WTC11 (cell line): ENCODE data around the gene SIN3B.

Source experiments
- ATF1 ChIP-seq: sonication (generic); formaldehyde crosslinking; IDR thresholded peaks from 2 replicates; pipeline ENCODE4 v1.8.1; 2023; ENCODE audit warnings: mild to moderate bottlenecking, moderate library complexity, missing genetic modification reagents
- CREB1 ChIP-seq: sonication (generic); formaldehyde crosslinking; IDR thresholded peaks from 2 replicates; pipeline ENCODE4 v1.8.0; 2023; ENCODE audit warnings: mild to moderate bottlenecking, missing genetic modification reagents
- CREM ChIP-seq: sonication (generic); formaldehyde crosslinking; IDR thresholded peaks from 2 replicates; pipeline ENCODE4 v1.8.1; 2022; ENCODE audit warnings: mild to moderate bottlenecking, missing genetic modification reagents, moderate library complexity
- FOXJ3 ChIP-seq: sonication (generic); formaldehyde crosslinking; IDR thresholded peaks from 2 replicates; pipeline ENCODE4 v1.9.0; 2021; ENCODE audit warnings: missing genetic modification reagents, mild to moderate bottlenecking, borderline replicate concordance
- JUN ChIP-seq: sonication (generic); formaldehyde crosslinking; IDR thresholded peaks from 2 replicates; pipeline ENCODE4 v1.8.0; 2023; ENCODE audit warnings: mild to moderate bottlenecking, missing genetic modification reagents
- NR1H2 ChIP-seq: sonication (generic); formaldehyde crosslinking; IDR thresholded peaks from 2 replicates; pipeline ENCODE4 v1.9.0; 2021; ENCODE audit warnings: mild to moderate bottlenecking, moderate library complexity, missing genetic modification reagents
- NR3C1 ChIP-seq: sonication (generic); formaldehyde crosslinking; conservative IDR thresholded peaks from 2 replicates; pipeline ENCODE4 v1.8.1; 2023; ENCODE audit warnings: low read depth, mild to moderate bottlenecking, missing genetic modification reagents
- SMAD3 ChIP-seq: sonication (generic); formaldehyde crosslinking; IDR thresholded peaks from 2 replicates; pipeline ENCODE4 v1.8.0; 2022; ENCODE audit warnings: missing genetic modification reagents, mild to moderate bottlenecking, borderline replicate concordance
- ZNF423 ChIP-seq: fragments of 250-450 bp; sonication (Bioruptor Pico); IDR thresholded peaks from 2 replicates; pipeline ENCODE4 v2.1.2; 2022; ENCODE audit warnings: mild to moderate bottlenecking, moderate library complexity
- TF ChIP-seq, protein P1 (sequence below): fragments of 200-600 bp; IDR thresholded peaks from 2 replicates; pipeline ENCODE4 v1.8.0; 2022; ENCODE audit warnings: antibody characterized with exemption
- TF ChIP-seq, protein P2 (sequence below): sonication (generic); formaldehyde crosslinking; IDR thresholded peaks from 2 replicates; pipeline ENCODE4 v1.8.0; 2022; ENCODE audit warnings: mild to moderate bottlenecking, missing genetic modification reagents
- TF ChIP-seq, protein P3 (sequence below): sonication (generic); formaldehyde crosslinking; IDR thresholded peaks from 2 replicates; pipeline ENCODE4 v1.8.1; 2023; ENCODE audit warnings: mild to moderate bottlenecking, missing genetic modification reagents, moderate library complexity

DNA sequence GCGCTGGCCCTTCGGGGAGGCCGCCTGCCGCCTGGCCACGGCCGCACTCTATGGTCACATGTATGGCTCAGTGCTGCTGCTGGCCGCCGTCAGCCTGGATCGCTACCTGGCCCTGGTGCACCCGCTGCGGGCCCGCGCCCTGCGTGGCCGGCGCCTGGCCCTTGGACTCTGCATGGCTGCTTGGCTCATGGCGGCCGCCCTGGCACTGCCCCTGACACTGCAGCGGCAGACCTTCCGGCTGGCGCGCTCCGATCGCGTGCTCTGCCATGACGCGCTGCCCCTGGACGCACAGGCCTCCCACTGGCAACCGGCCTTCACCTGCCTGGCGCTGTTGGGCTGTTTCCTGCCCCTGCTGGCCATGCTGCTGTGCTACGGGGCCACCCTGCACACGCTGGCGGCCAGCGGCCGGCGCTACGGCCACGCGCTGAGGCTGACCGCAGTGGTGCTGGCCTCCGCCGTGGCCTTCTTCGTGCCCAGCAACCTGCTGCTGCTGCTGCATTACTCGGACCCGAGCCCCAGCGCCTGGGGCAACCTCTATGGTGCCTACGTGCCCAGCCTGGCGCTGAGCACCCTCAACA, 60.8 kb downstream of the SIN3B start:
- TF ChIP-seq FOXJ3 (CRISPR knock-in tag) (no peak), NR3C1 (CRISPR knock-in tag) (no peak), ATF1 (CRISPR knock-in tag) (no peak), CREM (no peak), ZNF423 (no peak), JUN (CRISPR knock-in tag) (no peak), SMAD3 (CRISPR knock-in tag) (no peak), NR1H2 (no peak), CREB1 (CRISPR knock-in tag) (no peak)
- TF ChIP-seq, protein P1, sequence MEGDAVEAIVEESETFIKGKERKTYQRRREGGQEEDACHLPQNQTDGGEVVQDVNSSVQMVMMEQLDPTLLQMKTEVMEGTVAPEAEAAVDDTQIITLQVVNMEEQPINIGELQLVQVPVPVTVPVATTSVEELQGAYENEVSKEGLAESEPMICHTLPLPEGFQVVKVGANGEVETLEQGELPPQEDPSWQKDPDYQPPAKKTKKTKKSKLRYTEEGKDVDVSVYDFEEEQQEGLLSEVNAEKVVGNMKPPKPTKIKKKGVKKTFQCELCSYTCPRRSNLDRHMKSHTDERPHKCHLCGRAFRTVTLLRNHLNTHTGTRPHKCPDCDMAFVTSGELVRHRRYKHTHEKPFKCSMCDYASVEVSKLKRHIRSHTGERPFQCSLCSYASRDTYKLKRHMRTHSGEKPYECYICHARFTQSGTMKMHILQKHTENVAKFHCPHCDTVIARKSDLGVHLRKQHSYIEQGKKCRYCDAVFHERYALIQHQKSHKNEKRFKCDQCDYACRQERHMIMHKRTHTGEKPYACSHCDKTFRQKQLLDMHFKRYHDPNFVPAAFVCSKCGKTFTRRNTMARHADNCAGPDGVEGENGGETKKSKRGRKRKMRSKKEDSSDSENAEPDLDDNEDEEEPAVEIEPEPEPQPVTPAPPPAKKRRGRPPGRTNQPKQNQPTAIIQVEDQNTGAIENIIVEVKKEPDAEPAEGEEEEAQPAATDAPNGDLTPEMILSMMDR, result no peak
- TF ChIP-seq, protein P2, sequence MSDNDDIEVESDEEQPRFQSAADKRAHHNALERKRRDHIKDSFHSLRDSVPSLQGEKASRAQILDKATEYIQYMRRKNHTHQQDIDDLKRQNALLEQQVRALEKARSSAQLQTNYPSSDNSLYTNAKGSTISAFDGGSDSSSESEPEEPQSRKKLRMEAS (CRISPR knock-in tag), result no peak
- TF ChIP-seq, protein P3, sequence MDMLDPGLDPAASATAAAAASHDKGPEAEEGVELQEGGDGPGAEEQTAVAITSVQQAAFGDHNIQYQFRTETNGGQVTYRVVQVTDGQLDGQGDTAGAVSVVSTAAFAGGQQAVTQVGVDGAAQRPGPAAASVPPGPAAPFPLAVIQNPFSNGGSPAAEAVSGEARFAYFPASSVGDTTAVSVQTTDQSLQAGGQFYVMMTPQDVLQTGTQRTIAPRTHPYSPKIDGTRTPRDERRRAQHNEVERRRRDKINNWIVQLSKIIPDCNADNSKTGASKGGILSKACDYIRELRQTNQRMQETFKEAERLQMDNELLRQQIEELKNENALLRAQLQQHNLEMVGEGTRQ (CRISPR knock-in tag), result no peak
